ENCODE data around the gene PGP.
"Not testable (repeated sequence)": the region's sequence is repeated elsewhere in the genome, so short reads cannot be mapped to it uniquely, and the experiment has no call there.

The PGP gene

DNA sequence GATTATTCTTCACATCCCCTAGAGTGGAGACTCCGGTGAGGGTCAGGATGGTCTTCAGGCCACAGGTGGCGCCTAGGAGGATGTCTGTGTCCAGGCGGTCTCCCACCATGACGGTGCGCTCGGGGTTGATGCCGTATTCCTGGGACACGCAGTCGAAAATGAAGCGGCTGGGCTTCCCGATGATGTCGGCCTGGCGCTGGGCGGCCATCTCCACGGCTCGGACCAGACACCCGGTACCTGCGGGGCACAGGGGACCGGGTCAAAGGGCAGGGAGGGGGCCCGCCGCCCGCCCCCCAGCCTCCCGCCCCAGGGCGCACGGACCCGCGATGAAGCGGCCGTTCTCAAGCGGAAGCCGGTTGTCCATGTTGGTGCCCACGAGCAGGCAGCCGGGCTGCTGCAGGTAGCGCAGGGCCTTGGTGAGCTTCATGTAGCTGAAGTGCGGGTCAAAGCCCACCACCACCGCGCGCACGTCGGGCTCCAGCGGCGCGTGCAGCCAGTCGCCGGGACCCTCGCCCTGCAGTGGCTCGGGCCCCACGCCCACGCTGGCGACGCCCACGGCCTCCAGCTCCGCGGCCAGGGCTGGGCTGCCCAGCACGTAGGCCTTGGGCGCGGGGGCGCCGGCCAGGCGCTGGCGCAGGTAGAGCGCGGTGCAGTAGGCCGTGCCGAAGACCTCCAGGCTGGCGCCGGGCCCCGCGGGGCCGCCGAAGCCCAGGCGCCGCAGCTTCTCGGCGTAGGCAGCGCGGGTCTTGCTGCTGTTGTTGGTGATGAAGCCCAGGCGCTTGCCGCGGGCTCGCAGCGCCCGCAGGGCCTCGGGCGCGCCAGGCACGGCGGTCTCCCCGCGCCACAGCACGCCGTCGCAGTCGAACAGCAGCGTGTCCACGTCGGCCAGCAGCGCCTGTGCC is 572 bp downstream of the PGP start:
- no peak for DNase-seq

DNA sequence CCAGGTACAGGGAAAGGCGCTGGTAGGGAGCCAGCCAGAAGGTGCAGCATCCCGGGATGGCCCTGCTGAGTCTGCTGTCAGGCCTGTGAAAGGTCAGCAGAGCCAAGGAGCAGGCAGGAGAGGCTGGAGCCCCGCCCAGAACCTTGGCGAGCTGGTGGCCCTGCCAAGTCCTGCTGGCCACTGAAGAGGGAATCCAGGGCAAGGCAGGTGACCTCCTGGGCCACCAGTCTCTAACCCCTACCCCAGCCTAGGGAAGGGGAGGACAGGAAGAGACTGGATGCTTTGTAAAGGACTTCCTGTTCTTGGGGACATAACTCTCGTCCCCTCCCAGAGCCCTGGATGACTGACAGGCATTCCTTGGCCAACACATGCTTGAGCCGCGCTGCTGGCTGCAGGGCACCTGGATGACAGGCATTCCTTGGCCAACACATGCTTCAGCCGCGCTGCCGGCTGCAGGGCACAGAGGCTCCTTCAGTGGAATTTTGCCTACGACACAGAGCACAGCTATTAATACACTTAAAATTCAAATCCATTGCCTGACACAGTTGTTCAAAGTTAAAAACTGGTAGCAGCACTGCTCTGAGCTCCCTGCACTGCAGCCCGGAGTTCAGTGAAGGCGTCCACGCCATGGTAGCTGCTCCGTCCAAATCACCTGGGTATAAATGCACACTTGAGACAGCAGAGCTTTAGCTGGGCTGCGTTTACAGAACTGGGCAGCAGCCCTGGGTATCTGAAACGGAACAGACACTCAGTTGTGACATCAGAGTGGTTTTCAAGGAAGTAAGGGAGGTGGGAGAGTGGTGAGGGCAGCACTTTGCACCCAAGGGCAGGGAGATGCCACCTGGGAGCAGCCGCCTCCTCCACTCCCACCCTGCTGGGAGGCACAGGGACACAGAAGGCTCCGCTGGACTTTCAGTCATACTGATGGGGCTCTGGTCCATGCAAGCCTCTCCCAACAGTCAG is 2.0 kb downstream of the PGP start:
- DNase-seq, result no peak

DNA sequence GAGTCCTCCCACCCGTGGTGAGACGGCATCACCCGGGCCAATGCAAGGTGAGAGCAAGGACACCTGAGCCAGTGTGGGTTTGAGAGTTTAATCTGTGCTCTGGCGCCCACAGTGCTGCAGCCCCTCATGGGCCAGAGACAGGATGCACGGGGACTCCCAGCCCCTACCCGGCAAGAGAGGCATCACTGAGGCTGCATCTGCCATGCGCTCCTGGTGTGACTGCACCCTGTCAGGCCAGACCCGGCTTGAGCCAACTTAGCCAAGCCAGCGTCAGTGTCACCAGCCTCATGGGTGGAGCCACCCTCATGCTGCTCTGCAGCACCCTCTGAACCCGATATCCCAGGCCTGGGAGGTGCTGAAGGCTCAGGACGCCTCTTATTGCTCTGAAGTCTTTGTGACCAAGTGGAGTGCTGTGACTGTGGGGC is 2.7 kb downstream of the PGP start:
- no peak for DNase-seq

DNA sequence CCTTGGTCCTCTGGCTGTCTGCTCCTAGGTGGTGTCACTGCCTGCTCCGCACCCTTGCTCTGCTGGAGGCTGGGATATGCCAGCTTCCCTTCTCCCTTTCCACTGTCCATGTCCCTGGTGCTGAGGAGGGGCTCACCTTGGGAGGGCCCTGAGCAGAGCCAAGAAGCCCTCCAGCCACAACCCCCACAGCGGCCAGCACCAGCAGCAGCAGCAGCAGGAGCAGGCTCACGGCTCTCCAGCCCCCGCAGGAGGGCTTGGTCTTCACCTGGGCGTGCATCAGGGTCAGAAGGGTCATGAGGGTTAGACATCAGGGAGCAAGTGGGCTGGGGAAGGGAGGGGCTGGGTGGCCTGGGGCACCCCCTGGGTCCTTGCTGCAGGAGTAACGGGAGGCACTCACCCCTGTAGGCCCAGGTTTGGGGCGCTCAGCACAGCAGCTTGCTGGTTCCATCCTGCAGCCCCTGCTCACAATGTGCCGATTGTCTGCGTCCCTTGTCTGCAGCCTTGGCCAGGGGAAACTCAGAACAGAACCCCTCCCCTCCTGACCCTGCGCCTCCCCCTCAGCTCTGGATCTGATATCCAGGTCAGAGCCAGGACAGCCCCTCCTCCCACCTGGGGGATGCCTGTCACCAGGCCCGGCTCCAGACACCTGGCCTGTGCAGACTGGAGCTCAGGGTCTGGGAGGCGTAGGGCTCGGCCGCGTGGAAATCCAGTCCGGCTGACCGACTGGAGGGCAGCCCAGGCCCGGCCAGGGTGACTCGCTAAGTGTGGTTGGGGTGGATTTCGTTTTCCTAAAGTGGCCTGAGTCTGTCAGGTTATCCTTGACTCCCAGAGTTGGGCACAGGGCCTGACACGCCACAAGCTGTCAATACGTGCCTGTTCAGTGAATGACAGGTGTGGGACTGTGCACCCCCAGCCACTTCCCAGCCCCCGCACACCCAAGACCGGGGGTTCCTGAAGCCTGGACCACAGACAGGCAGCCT is 4.0 kb downstream of the PGP start, which contains the start of gene BRICD5:
Gene BRICD5 (minus strand): TSS at position 478 of the 980 bp plus-strand sequence. CDS start 30 bp downstream, at position 448.
- DNase-seq, result no peak

DNA sequence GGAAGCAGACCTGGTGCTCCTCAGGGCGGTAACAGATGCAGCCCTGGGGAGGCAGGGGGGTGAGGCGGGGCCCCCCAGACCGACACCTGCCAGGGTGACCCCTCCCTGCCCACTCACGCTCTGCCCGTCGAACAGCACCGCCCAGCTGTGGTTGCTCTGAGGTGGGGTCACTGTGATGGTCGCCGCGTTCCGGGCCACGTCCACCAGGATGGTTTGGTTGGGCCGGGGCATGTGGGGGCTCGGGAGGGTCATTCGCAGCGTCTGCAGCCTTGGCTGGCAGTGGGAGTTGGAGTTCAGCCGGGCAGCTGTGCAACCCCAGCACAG is 4.7 kb downstream of the PGP start:
- DNase-seq, result no peak

DNA sequence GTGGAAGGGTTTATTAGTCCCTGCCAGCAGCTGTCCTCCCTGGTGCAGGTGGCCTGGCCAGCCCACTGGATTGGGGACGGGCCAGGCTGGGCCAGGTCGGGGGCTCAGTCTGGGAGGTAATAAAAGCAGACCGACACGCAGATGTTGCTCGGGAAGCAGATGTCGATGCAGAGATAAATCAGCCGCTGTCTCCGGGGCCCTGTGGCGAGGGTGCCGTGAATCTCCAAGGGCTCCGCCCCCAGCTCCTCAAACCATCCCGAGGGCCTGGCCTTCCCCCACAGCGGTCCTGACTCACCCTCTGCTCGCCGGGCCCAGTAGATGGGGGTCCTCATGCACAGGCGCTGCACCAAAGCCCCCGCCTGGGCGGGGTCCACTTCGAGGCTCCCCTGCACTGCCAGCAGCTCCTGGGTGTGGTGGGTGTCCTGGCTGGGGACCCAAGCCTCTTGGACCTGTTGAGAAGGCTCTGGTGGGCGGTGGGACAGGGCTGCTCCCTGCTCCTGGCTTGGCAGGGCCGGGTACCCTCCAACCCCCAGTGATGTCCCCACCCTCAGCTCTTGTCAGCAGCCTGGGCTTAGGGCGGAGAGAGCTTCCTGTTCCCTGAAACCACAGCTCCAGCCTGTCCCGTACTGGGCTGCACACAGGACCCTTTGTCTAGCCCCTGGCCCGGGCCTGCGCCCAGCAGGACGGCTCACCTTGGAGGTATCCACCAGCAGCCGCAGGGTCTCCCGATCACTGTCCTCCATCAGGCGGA is 5.2 kb downstream of the PGP start:
- DNase-seq, result no peak

DNA sequence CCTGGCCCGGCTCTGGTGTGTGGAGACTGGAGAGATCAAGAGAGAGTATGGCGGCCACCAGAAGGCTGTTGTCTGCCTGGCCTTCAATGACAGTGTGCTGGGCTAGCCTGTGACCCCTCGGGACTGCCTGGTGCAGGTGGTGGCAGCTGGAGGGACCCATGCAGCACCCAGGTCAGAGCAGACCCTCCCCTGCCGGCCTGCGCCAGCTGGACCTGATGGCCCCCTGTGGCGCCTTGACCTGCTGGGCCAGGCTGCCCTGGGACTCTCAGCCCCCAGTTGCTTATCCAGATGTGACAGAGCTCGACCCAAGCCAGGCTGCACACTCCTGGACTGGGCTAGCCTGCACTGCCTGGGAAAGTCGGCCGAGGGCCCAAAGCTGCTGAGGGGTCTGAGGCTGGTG is 5.9 kb downstream of the PGP start:
- DNase-seq, result no peak

DNA sequence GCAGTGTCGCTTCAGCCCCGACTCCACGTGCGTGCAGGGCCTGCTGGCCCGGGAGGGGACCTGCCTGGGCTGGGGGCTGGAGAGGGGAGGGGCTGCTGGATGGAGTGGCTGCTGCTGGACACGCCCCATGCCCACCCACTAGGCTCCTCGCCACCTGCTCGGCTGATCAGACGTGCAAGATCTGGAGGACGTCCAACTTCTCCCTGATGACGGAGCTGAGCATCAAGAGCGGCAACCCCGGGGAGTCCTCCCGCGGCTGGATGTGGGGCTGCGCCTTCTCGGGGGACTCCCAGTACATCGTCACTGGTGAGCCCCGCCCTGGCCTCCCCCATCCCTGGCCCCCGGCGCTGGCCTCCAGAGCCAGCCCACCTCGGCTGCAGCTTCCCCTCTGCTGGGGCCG is 6.3 kb downstream of the PGP start:
- no peak for DNase-seq

DNA sequence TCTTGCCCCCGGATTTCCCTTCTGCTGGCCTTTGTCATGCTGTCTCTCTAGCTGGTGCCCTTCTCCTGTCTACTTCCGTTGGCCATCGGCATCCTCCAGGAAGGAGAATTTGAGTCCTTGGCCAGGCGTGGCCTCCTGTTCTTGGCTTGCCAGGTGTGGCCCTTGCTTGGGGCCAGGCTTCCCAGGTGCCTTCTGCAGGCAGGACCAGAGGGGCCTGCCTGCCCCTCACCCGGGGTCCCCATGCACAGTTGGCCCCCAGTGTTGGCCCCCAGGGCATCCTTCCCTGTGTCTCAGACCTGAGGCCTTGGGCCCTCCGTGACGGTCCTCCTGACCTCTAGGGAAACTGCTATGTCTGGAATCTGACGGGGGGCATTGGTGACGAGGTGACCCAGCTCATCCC is 6.8 kb downstream of the PGP start:
- DNase-seq, result no peak

DNA sequence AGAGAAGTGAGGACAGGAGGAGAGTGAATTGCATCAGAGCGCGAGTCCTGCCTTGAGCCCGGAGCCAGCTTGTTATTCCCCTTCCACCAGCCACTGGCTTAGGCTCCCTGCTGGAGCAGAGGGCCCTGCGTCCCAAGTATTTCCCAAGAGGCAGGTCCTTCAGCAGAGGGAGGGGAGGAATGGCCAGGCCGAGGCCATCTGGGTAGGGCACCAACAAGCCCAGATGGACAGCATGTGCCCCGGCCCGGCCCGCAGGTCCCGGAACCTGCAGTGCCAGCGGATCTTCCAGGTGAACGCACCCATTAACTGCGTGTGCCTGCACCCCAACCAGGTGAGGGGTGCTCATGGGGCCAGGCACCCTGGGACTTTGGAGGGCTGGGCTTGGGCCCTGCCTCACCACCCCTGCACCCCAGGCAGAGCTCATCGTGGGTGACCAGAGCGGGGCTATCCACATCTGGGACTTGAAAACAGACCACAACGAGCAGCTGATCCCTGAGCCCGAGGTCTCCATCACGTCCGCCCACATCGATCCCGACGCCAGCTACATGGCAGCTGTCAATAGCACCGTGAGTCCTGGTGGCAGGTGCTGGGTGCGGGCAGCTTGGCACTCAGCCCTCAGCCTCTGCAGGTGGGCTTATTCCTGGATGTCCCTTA is 7.7 kb downstream of the PGP start:
- DNase-seq, result no peak

DNA sequence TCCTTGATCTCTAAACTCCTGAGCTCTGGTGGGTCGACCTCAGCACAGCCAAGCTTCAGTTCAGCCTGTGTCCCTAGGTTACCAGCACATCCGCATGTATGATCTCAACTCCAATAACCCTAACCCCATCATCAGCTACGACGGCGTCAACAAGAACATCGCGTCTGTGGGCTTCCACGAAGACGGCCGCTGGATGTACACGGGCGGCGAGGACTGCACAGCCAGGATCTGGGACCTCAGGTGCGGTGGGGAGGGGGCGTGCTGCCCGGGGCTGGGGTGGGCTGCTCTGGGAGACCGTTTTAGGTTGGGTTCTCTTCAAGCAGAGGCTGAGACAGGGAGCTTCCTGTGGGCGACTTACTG is 8.2 kb downstream of the PGP start:
- no peak for DNase-seq

DNA sequence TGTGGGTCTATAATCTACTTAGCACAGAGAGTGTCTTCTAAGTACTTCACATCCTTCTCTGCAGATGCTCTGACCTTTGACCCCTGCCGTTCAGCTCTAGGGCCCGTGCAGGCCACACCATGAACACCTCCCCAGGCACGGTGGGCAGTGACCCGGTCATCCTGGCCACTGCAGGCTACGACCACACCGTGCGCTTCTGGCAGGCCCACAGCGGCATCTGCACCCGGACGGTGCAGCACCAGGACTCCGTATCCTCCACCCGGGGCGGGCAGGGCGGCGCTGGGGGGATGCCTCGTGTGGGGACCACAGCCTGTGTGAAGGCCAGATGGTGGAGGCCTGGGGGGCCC is 8.7 kb downstream of the PGP start:
- DNase-seq, result no peak

DNA sequence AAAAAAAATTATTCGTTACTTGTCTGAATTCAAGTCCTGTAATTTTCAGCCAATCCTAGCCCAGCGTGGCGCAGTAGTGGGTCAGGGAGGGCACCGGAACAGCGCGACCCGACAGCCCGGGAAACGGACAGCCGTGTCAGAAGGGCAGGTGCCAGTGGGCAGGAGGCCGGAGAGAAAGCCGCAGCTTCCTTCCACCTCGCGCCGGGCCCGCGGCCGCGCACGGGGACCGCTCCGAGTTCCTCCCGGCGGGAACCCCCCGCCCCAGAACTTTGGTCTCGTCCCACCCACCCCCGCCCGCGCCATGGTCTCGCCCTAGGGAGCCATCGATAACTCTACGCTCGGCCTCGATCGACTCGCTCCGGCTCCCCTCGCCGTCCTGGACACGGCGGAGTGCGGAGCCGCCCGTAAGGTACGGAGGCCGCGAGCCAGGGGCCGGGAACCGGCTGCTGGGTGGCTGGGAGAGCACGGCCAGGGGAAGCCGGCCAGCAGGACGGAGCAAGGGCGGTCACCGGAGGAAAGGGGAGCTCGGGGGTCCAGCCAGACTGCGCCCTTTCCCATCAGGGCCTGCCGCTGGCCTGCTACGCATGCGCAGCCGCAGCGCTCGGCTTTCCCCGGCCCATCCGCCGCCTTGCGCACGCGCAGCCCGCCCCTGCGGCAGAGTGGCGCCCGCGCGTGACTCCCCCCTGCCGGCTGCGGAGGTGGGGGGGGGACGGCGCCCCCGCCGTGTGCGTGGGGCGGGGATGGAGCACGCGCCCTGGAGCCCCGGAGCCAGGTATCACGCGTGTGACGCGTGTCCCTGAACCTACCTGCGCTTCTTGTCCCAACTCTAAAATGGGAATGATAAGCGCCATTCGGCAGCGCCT is 9.3 kb downstream of the PGP start, which contains the start of gene MLST8:
Gene MLST8 (plus strand): TSS at position 351 of the 863 bp plus-strand sequence. CDS start 632 bp downstream, outside the sequence.
- peak; percentile 43 for DNase-seq

DNA sequence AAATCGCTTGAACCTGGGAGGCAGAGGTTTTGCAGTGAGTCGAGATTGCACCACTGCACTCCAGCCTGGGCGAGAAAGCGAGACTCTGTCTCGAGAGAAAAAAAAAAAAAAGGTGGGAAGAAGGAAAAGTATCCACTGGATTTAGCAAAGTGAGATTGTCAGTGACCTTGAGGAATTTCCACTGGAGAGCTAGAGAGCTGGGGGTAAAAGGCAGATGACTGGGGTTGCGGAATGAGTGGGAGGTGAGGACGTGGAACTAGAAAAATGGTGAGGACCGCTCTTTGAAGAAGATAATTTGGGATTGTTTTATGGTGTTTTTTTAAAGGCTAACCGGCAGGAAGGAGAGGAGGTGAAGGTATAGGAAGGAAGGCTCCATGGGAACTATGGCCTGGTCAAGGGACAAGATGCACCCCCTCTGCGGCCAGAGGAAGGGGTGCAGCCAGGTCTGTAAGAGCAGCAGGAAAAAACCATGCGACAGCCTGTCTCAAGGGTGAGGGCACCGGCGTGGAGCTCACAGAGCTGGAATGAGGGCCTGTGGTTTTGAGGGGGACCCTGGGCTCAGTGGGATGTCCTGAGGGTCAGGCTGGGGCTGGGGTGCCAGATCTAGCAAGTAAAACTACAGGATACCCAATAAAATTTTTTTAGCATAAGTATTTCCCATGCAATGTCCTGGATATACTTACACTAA is 10.1 kb downstream of the PGP start:
- DNase-seq, result no peak

DNA sequence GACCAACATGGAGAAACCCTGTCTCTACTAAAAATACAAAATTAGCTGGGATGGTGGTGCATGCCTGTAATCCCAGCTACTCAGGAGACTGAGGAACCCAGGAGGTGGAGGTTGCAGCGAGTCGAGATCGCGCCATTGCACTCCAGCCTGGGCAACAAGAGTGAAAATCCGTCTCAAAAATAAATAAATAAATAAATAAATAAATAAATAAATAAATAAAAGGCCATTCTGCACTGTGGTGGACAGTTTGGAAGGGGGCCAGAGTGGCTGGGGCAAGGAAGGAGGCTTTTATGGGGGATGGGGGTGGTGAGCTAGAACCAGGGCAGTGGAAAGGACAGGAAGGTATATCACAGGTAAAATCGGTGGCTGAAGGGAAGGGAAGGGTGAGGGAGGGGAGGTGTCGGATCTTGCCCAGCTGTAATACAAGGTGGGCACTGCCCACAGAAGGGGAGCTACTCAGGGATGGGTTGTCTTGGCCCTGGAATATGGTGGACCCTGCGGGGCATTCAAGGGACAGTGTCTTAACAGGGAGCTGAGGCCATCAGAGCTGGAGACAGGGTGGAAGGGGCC is 11.4 kb downstream of the PGP start:
- DNase-seq, result not testable (repeated sequence)

DNA sequence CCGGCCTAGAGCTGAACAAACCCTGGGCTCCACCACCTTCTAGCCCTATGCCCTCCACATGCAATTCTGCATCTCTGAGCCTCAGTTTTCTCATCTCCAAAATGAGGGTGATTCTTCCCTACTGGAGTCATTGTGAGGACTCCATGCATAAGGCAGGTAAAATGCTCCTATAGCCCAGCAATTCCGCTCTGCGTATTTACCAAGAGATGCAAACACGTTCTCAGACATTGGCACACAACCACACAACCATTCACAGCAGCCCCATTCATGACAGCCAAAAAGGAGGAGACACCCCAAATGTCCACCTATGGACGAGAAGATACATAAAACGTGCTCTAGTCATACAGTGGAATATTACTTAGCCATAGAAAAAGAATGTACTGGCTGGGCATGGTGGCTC is 14.3 kb downstream of the PGP start:
- no peak for DNase-seq

DNA sequence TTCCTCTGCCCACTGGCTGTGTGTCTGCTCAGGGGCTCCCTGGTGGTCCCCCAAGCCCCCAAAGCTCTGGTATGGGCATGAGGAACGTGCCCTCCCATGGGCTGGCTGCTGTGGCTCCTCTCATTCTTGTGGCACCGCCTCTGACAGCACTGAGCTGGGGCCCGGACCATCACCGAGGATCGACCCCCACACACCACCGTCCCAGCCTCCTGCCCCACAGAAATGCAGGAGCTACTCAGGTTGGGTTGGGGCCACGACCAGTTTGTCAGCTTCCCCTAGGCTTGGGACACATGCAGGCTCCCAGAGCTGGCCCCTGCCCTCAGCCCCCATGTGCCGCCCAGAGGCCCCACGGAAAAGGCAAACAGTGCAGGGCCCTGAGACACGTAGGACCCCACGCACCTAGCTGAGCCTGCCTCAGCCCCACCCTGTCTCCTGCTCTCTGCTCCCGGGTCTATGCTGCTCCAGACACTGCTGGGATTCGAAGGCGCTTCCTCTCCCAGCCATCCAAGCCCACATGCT is 15.0 kb downstream of the PGP start:
- no peak for DNase-seq

DNA sequence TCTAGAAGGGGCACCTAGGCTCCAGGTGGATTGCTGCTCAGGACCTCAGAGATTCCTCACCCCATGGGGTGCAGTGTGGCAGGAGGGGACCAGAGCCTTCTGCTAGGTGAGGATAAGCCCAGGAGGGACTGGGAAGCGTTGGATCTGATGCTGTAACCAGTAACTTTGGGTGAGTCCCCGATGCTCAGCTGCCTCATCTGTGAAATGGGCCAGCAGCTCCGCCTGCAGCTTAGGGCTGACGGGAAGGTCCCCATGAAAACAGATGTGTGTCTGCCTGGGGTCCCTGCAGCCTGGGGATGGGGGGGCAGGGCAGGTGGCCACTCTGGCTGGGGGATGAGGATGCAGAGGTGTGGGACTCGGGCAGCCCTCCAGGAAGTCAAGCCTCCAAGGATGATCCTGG is 15.5 kb downstream of the PGP start:
- no peak for DNase-seq

DNA sequence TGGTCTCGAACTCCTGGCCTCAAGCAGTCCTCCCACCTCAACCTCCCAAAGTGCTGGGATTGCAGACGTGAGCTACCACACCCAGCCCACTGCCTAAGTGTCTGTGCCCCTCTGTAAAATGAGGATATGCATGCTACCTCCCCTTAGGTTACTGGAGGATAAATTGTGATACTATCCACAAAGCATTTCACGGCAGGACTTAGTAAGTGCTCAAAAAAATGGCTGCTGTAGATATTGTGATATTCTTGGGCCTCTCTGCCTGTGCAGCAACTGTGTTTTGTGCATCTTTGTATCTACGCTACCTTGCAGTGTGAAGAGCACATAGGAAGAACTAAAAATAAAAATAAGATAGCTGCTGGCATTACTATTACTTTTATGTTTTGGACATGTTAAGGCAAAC is 16.4 kb downstream of the PGP start:
- no peak for DNase-seq

Measured in NCI-H446 treated with DMSO at 0.1 percent for 48 hours (cell line).